IMR-90 (cell line): ENCODE data around the gene RPL4. TPM values are rescaled to one million over a fixed set of nuclear protein-coding genes. Genes with fewer than 3 reads are reported as not detected.

Source experiments
- ATAC-seq: fragments of 200-7000 bp; cut with Tn5 transposase; 2 replicates; pipeline ENCODE4 v1.9.1; 2020; ENCODE audit warnings: low read depth, mild to moderate bottlenecking, moderate library complexity
- BruUV-seq: library from RNA; stranded (reverse); fragments of 400-500 nt; replicated peaks from 2 replicates; lab custom pipeline; 2021; lab: Mats Ljungman, UMichigan
- CTCF ChIA-PET: fragments of 300-600 bp; formaldehyde crosslinking; extraction: SDS; loops from one replicate; lab custom pipeline; 2021; ENCODE audit warnings: antibody characterized with exemption; lab: Yijun Ruan, JAX
- POLR2A ChIA-PET: fragments of 300-600 bp; sonication (Branson Sonifier 250); formaldehyde crosslinking; loops from one replicate; lab custom pipeline; 2022; ENCODE audit warnings: antibody characterized with exemption; ENCODE audit not compliant: unreplicated experiment; lab: Charles Lee
- DNase-seq: peaks from one replicate; pipeline ENCODE4 v3.0.0; 2013
- H2AFZ ChIP-seq: replicated peaks from 2 replicates; pipeline ENCODE3; 2013; ENCODE audit warnings: low read length, mild to moderate bottlenecking; ENCODE audit not compliant: poor library complexity
- H2AK5ac ChIP-seq: 2 replicates; pipeline ENCODE4 v1.6.1; 2013; ENCODE audit warnings: low read depth, low read length, inconsistent platforms
- H2AK9ac ChIP-seq: replicated peaks from 2 replicates; pipeline ENCODE3; 2013; ENCODE audit warnings: mild to moderate bottlenecking, low read depth, low read length, moderate library complexity; ENCODE audit not compliant: poor library complexity
- H2BK120ac ChIP-seq: 2 replicates; pipeline ENCODE4 v1.6.1; 2013; ENCODE audit warnings: low read depth, low read length, inconsistent platforms
- H2BK15ac ChIP-seq: 3 replicates; pipeline ENCODE4 v1.6.1; 2013; ENCODE audit warnings: low read depth, low read length, inconsistent platforms
- H2BK20ac ChIP-seq: 2 replicates; pipeline ENCODE4 v1.6.1; 2013; ENCODE audit warnings: low read depth, mild to moderate bottlenecking, inconsistent platforms, low read length, moderate library complexity
- H2BK5ac ChIP-seq: 2 replicates; pipeline ENCODE4 v1.6.1; 2013; ENCODE audit warnings: mild to moderate bottlenecking, low read depth, low read length, inconsistent platforms; ENCODE audit not compliant: poor library complexity, severe bottlenecking
- H3K14ac ChIP-seq: replicated peaks from 2 replicates; pipeline ENCODE4 v1.6.1; 2013; ENCODE audit warnings: low read depth, low read length, inconsistent platforms
- H3K18ac ChIP-seq: 2 replicates; pipeline ENCODE4 v1.6.1; 2013; ENCODE audit warnings: low read depth, low read length, control low read depth
- H3K23ac ChIP-seq: 2 replicates; pipeline ENCODE4 v1.6.1; 2013; ENCODE audit warnings: low read depth, low read length, inconsistent platforms
- H3K27ac ChIP-seq: 2 replicates; pipeline ENCODE4 v1.5.1; 2013; ENCODE audit warnings: mild to moderate bottlenecking, control low read depth, low read length; ENCODE audit not compliant: insufficient read depth
- H3K27me3 ChIP-seq: 2 replicates; pipeline ENCODE4 v1.6.1; 2013; ENCODE audit warnings: low read length; ENCODE audit not compliant: control insufficient read depth, insufficient read depth
- H3K36me3 ChIP-seq: 2 replicates; pipeline ENCODE4 v1.6.1; 2013; ENCODE audit warnings: low read length, mixed read lengths; ENCODE audit not compliant: control insufficient read depth, insufficient read depth
- H3K4ac ChIP-seq: 2 replicates; pipeline ENCODE4 v1.6.1; 2013; ENCODE audit warnings: low read depth, low read length, inconsistent platforms
- H3K4me1 ChIP-seq: 2 replicates; pipeline ENCODE4 v1.6.1; 2013; ENCODE audit warnings: low read length, mixed read lengths; ENCODE audit not compliant: control insufficient read depth, insufficient read depth
- H3K4me2 ChIP-seq: 2 replicates; pipeline ENCODE4 v1.6.1; 2013; ENCODE audit warnings: low read depth, mild to moderate bottlenecking, control low read depth, low read length, moderate library complexity
- H3K4me3 ChIP-seq: 2 replicates; pipeline ENCODE4 v1.5.1; 2013; ENCODE audit warnings: low read depth, mild to moderate bottlenecking, control low read depth, low read length, moderate library complexity; ENCODE audit not compliant: insufficient read depth
- H3K56ac ChIP-seq: 2 replicates; pipeline ENCODE4 v1.6.1; 2013; ENCODE audit warnings: low read length, inconsistent platforms; ENCODE audit not compliant: insufficient read depth; ENCODE audit errors: extremely low read depth
- H3K79me1 ChIP-seq, 2 experiments: 2 replicates each; pipeline ENCODE4 v1.6.1; 2013; ENCODE audit warnings: low read length in 2 of 2, inconsistent platforms in 1 of 2, low read depth in 1 of 2
- H3K9ac ChIP-seq: 2 replicates; pipeline ENCODE4 v1.6.1; 2013; ENCODE audit warnings: low read depth, low read length, control low read depth
- H3K9me1 ChIP-seq: 2 replicates; pipeline ENCODE4 v1.6.1; 2013; ENCODE audit warnings: low read length, inconsistent platforms; ENCODE audit not compliant: insufficient read depth
- H3K9me3 ChIP-seq: 2 replicates; pipeline ENCODE4 v1.6.1; 2013; ENCODE audit warnings: low read length; ENCODE audit not compliant: control insufficient read depth, insufficient read depth
- H4K20me1 ChIP-seq: 2 replicates; pipeline ENCODE4 v1.6.1; 2013; ENCODE audit warnings: low read length, inconsistent platforms; ENCODE audit not compliant: insufficient read depth
- H4K5ac ChIP-seq: 2 replicates; pipeline ENCODE4 v1.6.1; 2013; ENCODE audit warnings: mild to moderate bottlenecking, low read depth, low read length, control low read depth
- H4K8ac ChIP-seq, 2 experiments: 2 replicates each; pipeline ENCODE4 v1.6.1; 2013; ENCODE audit warnings: low read depth in 2 of 2, low read length in 2 of 2, control low read depth in 1 of 2, inconsistent platforms in 1 of 2
- H4K91ac ChIP-seq: 2 replicates; pipeline ENCODE4 v1.6.1; 2013; ENCODE audit warnings: low read depth, low read length, inconsistent platforms; ENCODE audit not compliant: insufficient read depth
- BHLHE40 ChIP-seq: fragments of 150-350 bp; IDR thresholded peaks from 2 replicates; pipeline ENCODE4 v1.6.1; 2016; ENCODE audit warnings: mild to moderate bottlenecking, low read depth, low read length
- CEBPB ChIP-seq: IDR thresholded peaks from 2 replicates; pipeline ENCODE4 v1.6.1; 2012; ENCODE audit warnings: low read depth, low read length, improper control_type of control experiment
- CHD1 ChIP-seq: IDR thresholded peaks from 2 replicates; pipeline ENCODE4 v1.6.1; 2012; ENCODE audit warnings: low read depth, low read length, improper control_type of control experiment
- CTCF ChIP-seq: conservative IDR thresholded peaks from 2 replicates; pipeline ENCODE4 v1.5.1; 2012; ENCODE audit warnings: mild to moderate bottlenecking, low read depth, low read length, improper control_type of control experiment
- ELK1 ChIP-seq: fragments of 150-350 bp; IDR thresholded peaks from 2 replicates; pipeline ENCODE4 v1.6.1; 2016; ENCODE audit warnings: low read depth, mild to moderate bottlenecking, low read length, moderate library complexity, borderline replicate concordance
- FOS ChIP-seq: fragments of 150-350 bp; IDR thresholded peaks from 2 replicates; pipeline ENCODE4 v1.6.1; 2016; ENCODE audit warnings: low read depth, low read length
- MAFK ChIP-seq: IDR thresholded peaks from 2 replicates; pipeline ENCODE4 v1.6.1; 2012; ENCODE audit warnings: low read depth, low read length, improper control_type of control experiment
- MAZ ChIP-seq: IDR thresholded peaks from 2 replicates; pipeline ENCODE4 v1.6.1; 2012; ENCODE audit warnings: low read depth, mild to moderate bottlenecking, low read length, improper control_type of control experiment, moderate library complexity, borderline replicate concordance
- MXI1 ChIP-seq: IDR thresholded peaks from 2 replicates; pipeline ENCODE4 v1.6.1; 2012; ENCODE audit warnings: low read depth, mild to moderate bottlenecking, low read length, moderate library complexity, borderline replicate concordance
- NFE2L2 ChIP-seq: fragments of 150-350 bp; IDR thresholded peaks from 2 replicates; pipeline ENCODE4 v1.6.1; 2016; ENCODE audit warnings: low read depth, mild to moderate bottlenecking, low read length
- POLR2A ChIP-seq: IDR thresholded peaks from 2 replicates; pipeline ENCODE4 v1.6.1; 2012; ENCODE audit warnings: mild to moderate bottlenecking, low read depth, low read length
- RAD21 ChIP-seq: IDR thresholded peaks from 2 replicates; pipeline ENCODE4 v1.6.1; 2012; ENCODE audit warnings: low read length, improper control_type of control experiment
- RCOR1 ChIP-seq: IDR thresholded peaks from 2 replicates; pipeline ENCODE4 v1.6.1; 2012; ENCODE audit warnings: mild to moderate bottlenecking, low read length, improper control_type of control experiment; ENCODE audit not compliant: insufficient replicate concordance
- RFX5 ChIP-seq: IDR thresholded peaks from 2 replicates; pipeline ENCODE4 v1.8.0; 2012; ENCODE audit warnings: low read depth, mild to moderate bottlenecking, low read length, moderate library complexity
- SMC3 ChIP-seq: fragments of 150-350 bp; IDR thresholded peaks from 2 replicates; pipeline ENCODE4 v1.6.1; 2016; ENCODE audit warnings: low read depth, mild to moderate bottlenecking, antibody characterized with exemption, low read length, moderate library complexity
- USF2 ChIP-seq: fragments of 150-350 bp; IDR thresholded peaks from 2 replicates; pipeline ENCODE4 v1.6.1; 2017; ENCODE audit warnings: mild to moderate bottlenecking, antibody characterized with exemption, low read length, low read depth
- WGBS, 2 experiments: methylation state at CpG; one replicate each; pipeline versions ENCODE4 v1.1.5 to v1.1.7; 2013; ENCODE audit warnings: missing lambda C conversion rate in 2 of 2; ENCODE audit not compliant: insufficient read length in 1 of 2; ENCODE audit errors: extremely low coverage in 2 of 2; 5-methylcytosine and 5-hydroxymethylcytosine counted together
- dilution Hi-C: fragments of 300-500 bp; cut with HindIII; formaldehyde crosslinking; loops from one replicate; pipeline ENCODE4 v1.14.3; 2018; ENCODE audit warnings: low sequenced_read_pairs; ENCODE audit not compliant: unreplicated experiment
- in situ Hi-C: fragments of 300-500 bp; cut with MboI; formaldehyde crosslinking; loops from 3 replicates; pipeline ENCODE4 v1.14.3; 2019; ENCODE audit warnings: low sequenced_read_pairs, inconsistent platforms, mixed read lengths
- intact Hi-C: fragments of 100-400 bp; cut with micrococcal nuclease; formaldehyde crosslinking; loops from 2 replicates; pipeline ENCODE4 v1.10.0; 2022
- polyA plus RNA-seq, 3 experiments: library from polyadenylated mRNA; depleted of rRNA; stranded (reverse); fragments of >200 nt; gene quantifications; 2 replicates each; pipeline ENCODE4 v1.2.3, GENCODE V29; 2012; ENCODE audit warnings: low replicate concordance in 1 of 3
- total RNA-seq: library from RNA; depleted of rRNA; stranded (reverse); fragments of >200 nt; gene quantifications from 2 replicates; pipeline ENCODE4 v1.2.3, GENCODE V29; 2012

The RPL4 gene
- total and polyA plus RNA-seq, 2 of the 4 experiments (the other 2 are of a cell fraction) = 4,083 to 13,244 TPM

- peaks cover 43 to 46% of the 10 kb centered on the region in 2 experiments for H3K79me1 ChIP-seq
- H2AFZ ChIP-seq = no peak overlapping the region
- no peak overlapping the region for H3K14ac ChIP-seq
- H2BK20ac ChIP-seq = no peak overlapping the region
- DNase-seq (no peak), ATAC-seq (no peak)
- H2BK5ac ChIP-seq = no peak overlapping the region
- H4K5ac ChIP-seq = no peak overlapping the region
- TF ChIP-seq SMC3 (no peak), MXI1 (no peak), ELK1 (no peak), RCOR1 (no peak), CHD1 (no peak), MAZ (no peak), POLR2A (no peak), BHLHE40 (no peak), FOS (no peak), USF2 (no peak), MAFK (no peak), RFX5 (no peak), CEBPB (no peak), CTCF (no peak), RAD21 (no peak), NFE2L2 (no peak)
- H3K9me1 ChIP-seq = peaks cover 18% of the 10 kb centered on the region
- in situ Hi-C loops = loop anchor here (25.0 kb wide), 1 partner anchor 570 kb away; no protein-coding TSS in a partner anchor
- POLR2A ChIA-PET = no interaction called here
- no peak overlapping the region for H2BK120ac ChIP-seq
- H3K9me3 ChIP-seq = no peaks in the 10 kb centered on the region
- intact Hi-C loops = no loop called here
- peaks cover 5% of the 10 kb centered on the region; the same call in 1 of the 2 replicates for H3K4me1 ChIP-seq
- H2AK9ac ChIP-seq = no peak overlapping the region
- peaks cover 30% of the 10 kb centered on the region for H3K36me3 ChIP-seq
- H3K18ac ChIP-seq = no peak overlapping the region
- dilution Hi-C loops = no loop called here
- BruUV-seq = no TSS peak
- H4K8ac ChIP-seq = no peak overlapping the region
- 83% methylated on average over 1 of the region's 9 CpGs; no CpG with 5 or more reads in 1 of the 2 experiments for WGBS, 2 experiments
- CTCF ChIA-PET = no interaction called here
- H3K27ac ChIP-seq = no peak overlapping the region
- H2BK15ac ChIP-seq = no peak overlapping the region
- no peak overlapping the region for H3K4me3 ChIP-seq
- H4K91ac ChIP-seq = no peak overlapping the region
- no peak overlapping the region for H3K9ac ChIP-seq
- no peak overlapping the region for H3K4ac ChIP-seq
- H3K27me3 ChIP-seq = no peaks in the 10 kb centered on the region
- H2AK5ac ChIP-seq = no peak overlapping the region
- H3K4me2 ChIP-seq = no peak overlapping the region
- peaks cover 6% of the 10 kb centered on the region for H4K20me1 ChIP-seq
- no peak overlapping the region for H3K56ac ChIP-seq
- H3K23ac ChIP-seq = no peak overlapping the region
Observed at GRCh38 chr15:66482539-66482938, 22.1 kb downstream of the RPL4 start.
